Measurements from ENCODE around the gene SLC24A3.

Gene SLC24A3

DNA sequence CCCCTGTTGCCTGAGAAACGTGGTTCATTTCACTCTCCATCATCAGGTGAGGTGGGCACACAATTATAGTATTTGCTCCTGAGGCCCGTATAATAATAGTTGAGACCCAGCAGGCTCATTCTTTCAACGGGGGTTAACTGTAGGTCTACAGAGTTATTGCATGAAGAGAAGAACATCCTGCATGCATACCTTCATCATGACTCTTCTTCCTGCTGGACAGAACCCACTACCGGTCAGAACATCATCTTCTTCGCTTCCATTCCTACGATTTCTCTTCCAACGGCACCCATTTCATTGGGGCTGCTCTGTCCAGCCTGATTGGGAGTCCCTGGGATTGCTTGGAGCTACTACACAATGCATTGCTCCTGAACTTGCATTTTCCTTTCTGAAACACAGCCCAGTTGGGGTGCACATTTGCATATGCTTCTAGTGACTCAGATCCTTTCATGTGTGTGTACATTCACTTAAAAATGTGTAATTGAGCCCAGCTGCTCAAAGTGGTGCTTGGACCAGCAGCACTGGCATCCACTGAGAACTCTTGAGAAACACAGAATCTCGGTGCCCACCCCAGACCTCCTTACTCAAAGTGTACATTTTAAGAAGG, 57.4 kb downstream of the SLC24A3 start:
- DNase-seq (ENCODE audit: low read depth in 2 of 3, low spot score in 1 of 3), result no peak

DNA sequence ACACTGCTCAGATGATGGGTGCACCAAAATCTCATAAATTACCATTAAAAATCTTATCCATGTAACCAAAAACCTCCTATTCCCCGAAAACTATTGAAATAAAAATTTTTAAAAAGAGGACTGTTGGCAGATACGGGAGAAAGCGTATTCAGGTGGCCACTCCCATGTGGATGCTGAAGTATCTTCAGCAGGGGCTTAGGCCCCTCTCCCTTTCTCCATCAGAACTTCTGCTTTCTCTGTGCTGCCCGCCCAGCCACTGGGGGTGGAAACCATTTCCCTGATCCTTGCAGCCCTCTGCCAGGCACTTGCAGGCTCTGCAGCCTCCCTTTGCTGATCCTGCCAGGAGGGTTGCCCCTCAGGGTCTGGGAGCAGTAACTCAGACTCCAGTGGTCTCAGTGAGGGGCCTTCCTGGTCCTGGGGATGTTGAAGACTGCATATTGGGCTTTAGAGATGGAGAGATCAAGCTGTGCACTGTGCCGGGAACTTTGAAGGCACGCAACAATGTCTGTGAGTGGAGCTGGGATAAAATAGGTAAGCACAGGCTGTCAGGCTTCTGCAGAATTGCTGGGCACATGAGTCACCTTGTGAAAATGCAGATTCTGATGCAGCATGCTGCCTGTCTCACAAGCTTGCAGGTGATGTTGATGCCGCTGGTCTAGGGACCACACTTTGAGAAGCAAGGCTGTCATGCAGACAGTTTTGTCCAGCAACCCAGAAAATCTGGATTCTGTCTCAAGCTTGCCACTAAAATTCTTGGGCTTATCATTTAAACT, 59.6 kb downstream of the SLC24A3 start:
- DNase-seq (ENCODE audit: low read depth in 2 of 3, low spot score in 1 of 3), result no peak

DNA sequence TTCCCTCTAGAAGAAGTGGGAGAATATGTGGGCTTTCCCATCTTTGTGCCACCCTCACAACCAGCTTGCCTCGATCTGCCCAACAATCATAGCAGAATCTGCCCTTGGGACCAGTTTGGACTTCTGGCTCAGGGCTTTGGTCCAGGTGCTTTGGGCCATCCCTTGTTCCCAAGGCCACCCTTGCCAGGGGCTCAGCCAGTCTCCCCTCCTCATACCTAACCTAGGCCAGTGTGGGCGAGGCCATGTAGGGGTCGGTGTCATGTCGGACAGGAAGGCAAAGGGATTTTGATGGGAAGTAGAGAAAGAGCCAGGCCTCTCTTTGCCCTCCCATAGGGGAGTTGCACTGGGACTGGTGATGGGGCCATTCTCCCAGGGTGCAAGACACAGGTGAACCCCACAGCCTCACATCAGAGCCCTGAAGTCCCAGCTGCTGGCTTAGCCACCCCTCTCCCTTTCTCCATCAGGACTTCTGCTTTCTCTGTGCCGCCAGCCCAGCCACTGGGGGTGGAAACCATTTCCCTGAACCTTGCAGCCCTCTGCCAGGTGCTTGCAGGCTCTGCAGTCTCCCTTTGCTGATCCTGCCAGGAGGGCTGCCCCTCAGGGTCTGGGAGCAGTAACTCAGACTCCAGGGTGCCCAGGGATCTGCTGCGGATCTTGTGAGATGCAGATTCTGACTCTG, 60.7 kb downstream of the SLC24A3 start:
- DNase-seq (ENCODE audit: low read depth in 2 of 3, low spot score in 1 of 3), result no peak

DNA sequence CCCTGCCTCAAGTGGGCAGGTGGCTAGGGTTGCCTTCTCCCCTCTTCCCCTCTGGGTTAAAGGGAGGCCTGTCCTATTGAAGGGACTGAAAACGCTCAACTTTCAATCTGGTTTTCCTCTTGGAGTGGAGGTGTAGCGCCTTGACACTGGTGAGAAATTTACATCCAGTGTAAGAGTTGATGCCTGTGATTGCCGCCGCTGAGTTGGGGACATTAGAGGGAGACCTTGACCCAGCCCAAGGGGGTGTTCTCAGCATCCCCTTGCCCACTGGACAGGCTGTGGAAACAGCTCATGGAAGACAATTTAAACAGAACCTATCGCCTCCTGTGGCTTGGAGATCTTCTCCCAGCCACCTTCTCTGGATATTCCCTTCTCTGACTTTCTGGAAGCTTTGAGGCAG, 61.6 kb downstream of the SLC24A3 start:
- no peak for DNase-seq (ENCODE audit: low read depth in 2 of 3, low spot score in 1 of 3)

DNA sequence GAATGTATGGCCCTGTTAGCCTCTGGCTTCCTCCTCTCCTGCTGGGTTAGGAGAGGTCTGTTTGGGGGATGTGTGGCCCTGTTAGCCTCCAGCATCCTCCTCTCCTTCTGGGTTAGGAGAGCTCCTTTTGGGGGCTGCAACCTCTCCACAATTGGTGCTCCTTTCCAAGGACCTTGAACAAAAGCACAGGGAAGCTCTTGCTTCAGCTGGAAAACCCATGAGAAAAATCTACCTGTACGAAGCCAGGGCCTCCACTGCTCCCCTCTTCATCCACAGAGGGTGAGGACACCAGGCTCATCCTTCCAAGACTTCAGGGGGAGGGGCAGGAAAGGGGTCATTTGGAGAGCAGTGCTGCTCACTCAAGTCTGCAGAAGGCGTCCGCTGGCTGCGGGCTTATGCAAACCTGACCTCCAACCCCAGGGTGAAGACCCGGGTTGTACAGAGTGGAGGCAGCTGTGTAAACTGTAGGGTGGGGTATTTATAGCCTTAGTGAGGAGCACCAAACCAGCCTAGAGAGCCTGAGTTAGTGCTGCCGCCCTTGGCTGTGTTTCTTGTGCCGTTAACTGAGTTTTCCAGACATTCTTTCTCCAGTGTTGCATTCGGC, 62.1 kb downstream of the SLC24A3 start:
- no peak for DNase-seq (ENCODE audit: low read depth in 2 of 3, low spot score in 1 of 3)

DNA sequence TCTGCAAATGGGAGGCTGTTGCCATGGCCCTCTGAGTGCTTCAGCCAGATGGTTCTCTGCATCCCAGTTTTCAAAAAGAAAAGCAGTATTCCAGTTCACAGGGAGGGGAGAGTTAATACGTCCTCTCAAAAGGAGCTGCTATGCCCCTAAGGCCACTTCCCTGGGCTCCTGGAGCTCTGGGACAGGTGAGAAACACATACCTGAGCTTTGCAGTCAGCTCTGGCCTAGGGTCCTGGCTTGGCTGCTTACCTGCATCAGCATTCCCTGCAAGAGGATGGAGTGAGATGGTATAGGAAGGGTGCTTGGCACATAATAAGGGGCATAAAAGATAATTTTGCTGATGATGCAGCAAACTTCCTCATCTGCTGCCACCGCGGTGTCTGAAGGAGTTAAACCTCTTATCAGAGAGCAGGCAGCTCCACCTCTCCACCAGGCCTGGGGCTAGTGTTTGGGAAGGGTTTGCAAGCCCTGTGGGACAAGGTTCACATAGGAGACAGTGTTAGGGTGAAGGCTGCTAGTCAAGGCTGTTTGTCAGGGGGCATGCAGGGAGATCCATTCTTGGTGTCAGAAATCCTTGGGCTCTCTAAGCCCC, 62.7 kb downstream of the SLC24A3 start:
- DNase-seq (ENCODE audit: low read depth in 2 of 3, low spot score in 1 of 3), result no peak

DNA sequence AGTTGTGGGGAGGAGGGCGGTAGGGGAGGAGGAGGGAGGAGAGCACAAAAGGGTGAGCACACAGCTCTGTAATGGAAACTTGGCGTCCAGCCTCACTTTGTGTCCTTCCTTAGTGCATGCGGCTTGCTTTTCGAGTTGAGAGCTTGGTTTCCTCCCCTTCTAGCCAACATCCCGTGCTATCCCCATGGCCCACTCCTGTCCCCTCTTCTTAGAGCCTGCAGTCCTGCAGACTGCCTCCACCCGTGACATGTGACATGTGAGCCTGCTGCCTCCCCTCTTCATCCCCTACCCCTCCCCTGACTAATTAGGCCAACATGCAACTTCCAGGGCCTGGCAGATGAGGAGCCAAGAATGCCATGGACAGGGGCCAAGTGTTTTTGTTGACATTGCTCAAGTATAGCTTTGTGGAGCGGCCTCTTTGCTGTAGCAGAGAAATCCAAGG, 63.2 kb downstream of the SLC24A3 start:
- no peak for DNase-seq (ENCODE audit: low read depth in 2 of 3, low spot score in 1 of 3)

DNA sequence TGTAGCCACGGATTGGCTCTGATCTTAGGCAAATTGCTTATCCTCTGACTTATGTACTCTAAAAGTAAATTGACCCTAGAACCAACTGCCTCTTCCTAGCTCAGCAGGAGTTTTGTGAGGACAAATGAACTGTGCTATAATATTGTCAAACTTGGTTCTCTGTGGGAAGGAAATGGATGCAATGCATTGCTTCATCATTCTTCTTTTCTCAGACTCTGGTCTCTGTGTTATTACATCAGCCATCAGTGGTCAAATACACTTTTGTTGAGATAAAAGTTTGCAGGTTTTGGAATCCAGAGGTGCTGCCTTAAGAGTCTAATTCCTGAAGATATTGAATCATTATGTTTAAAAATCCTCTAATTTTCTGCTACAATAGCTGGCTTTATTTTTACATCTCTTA, 64.9 kb downstream of the SLC24A3 start:
- no peak for DNase-seq (ENCODE audit: low read depth in 2 of 3, low spot score in 1 of 3)

DNA sequence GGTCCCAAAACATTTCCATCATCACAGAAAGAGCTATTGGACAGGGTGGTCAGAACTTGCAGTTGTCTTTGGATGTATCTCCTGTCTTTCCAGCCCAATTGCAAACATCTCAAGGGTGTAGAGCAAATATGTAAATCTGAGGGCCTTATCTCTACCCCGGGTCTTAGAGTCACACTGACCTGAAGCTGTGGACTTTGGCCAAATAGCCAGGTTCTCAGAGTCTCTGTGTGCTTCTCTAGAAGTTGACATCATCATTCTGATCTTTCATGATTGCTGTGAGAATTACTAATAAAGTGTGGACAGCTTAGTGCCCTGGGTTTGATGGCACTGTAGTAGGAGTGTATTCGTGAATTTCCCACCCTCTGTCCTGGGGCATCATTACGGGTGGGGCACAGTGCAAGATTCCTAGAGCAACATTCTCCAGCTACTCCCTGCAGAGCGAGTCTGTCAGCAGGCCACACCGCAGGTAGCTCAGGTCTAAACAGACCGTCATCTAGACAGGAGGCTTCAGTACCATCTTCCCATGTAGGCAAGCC, 71.1 kb downstream of the SLC24A3 start:
- no peak for DNase-seq (ENCODE audit: low read depth in 2 of 3, low spot score in 1 of 3)

DNA sequence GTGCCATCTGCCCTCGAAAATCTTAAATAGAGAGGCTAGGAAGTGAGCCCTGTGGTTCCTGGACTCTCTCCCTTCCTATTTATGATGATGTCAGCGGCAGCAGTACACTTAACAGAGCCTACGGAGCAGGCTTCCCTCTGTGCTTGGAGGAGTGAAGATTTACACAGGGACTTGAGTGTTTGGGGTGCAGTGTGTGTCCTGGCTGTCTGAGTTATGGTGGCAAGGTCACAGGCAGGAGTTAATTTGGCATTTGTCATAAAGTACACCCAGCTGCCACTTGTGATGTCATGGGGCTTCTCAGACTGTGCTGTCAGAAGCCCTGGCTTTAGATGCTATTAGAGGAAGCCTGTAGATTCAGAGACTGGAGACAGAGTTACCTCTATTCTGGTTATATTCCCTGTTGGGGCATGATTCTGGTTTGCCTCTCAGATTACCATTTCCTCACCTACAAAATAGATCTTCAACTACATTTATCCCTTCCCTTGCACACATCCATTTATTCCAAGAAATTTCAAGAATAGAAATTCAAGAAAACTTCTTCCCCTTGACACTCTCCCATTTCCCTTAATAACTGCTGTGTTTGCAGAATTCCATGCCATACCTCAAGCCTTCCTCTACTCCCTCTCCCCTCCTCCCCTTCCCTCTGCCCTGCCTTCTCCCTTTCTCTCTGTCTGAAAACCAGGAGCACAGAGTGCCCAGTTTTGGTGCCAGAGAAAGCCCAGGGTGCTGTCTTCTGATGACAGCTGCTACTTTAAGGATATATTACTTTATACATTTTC, 72.1 kb downstream of the SLC24A3 start:
- no peak for DNase-seq (ENCODE audit: low read depth in 2 of 3, low spot score in 1 of 3)

DNA sequence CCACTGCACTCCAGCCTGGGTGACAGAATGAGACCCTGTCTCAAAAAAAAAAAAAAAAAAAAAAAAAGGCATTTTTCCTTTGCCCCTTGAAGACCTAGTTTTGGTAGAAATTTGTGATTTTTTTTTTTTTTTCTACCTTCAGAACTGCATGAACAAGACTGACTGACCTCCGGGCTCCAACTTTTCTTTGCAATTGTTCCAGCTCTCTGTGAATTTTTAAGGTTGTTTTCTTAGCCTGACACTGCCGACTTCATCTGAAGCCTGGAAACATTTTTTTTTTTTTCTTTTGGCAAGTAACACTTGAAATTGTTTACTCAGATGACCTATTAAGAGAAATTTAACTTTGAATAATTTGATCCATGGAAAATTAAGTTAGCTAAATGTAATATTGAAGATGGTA, 73.0 kb downstream of the SLC24A3 start:
- DNase-seq (ENCODE audit: low read depth in 2 of 3, low spot score in 1 of 3), result no peak

DNA sequence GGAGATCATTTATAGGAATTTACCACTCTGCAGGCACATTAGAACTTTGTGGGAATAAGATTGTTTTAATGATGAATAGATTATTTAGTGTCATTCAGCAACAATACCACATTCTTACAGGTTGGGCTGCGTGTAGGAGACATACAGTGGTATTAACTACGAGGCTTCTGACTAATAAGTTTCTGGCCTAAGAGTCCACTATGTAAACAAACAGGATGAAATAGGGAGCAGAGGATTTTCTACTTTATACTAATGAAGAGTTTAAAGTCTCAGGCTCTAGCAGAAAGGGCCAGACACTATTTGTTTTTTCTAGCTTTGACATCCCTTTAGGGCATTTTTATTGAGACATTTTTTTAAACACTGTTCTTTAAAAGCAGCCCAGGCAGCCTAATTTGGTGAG, 75.6 kb downstream of the SLC24A3 start:
- DNase-seq (ENCODE audit: low read depth in 2 of 3, low spot score in 1 of 3), result no peak

DNA sequence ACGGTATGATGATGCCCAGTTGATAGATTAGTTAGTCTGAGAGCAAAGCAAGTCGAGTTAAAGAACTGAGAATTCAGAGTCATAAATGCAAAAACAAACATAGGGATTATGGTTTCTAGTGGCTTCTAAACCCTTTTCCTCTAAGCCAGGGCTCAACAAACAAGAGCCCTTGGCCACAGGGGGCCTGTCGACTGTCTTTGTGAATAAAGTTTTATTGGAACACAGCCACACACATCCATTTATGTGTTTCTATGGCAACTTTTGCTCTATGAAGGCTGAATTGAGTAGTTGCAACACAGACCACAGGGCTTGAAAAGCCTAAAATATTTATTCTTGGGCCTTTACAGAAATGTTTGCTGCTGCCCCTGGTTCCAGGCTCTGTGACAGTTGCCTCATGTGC, 76.2 kb downstream of the SLC24A3 start:
- no peak for DNase-seq (ENCODE audit: low read depth in 2 of 3, low spot score in 1 of 3)

DNA sequence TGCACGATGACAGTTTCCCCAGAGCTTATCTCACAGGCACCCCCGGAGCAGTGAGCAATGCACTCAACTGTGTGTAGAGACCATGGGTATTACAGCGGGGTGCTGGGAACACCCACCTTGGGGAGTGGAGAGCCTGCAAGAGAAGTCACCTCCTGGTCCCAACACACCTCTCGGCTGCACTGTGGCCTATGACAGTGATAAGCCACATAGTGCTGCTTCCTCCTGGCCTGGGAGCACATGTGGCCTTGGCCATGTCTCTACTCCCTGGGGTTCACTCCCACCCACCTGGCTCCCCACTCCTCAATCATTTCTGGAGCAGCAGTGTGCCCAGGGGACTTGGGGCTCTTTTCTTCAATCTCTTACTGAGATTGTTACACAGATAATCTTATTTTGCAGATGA, 77.0 kb downstream of the SLC24A3 start:
- DNase-seq (ENCODE audit: low read depth in 2 of 3, low spot score in 1 of 3), result no peak

DNA sequence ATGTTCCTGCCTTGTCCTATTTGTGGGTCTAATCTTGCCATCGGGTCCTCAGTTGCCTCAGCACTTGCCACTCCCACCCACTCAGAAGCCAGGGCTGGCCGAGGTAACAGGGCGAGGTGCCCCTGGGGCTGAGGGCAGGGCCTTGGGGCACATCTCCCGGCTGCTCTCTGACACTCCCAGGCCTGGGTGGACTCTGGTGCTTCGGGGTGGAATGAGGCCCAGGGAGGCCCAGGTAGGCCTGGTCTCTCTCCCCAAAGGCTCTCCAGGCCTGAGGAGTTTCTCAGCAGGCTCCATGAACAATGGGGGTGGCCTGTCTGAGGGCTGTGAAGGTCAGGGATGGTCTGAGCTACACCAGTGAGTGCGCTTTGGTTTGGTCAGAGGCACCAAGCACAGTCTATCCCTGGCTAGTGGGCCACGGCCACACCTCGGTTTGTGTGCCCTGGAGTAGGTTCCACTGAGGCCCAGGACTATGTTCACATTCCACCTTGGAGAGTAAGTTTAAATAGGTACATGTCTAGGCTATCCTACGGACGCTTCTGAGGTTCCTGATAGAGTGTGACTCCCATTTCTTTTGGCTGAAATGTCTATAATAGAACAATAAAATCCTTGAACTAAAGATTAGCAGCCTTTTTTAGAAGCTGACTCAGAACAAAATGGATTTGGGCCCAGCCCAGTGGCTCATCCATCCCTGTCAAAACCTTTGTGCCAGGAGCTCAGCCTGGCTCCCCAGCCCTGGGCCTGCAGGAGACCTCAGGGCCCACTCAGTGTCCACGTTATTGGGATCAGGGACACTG, 78.8 kb downstream of the SLC24A3 start:
- no peak for DNase-seq (ENCODE audit: low read depth in 2 of 3, low spot score in 1 of 3)

DNA sequence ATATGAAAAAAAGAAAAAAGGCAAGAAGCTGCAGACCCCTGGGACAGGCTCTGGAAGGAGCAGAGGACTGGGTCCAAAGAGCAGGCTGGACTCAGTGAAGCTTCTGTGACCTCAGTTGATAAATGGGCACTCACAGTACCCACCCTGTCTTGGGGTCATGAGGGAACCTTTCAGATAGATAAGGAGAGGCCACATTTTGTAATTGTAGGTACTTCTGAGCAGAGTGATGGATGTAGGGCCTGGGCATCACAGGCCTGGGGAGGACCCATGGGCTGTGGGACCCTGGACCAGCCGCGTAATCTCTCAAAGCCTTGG, 79.3 kb downstream of the SLC24A3 start:
- no peak for DNase-seq (ENCODE audit: low read depth in 2 of 3, low spot score in 1 of 3)

DNA sequence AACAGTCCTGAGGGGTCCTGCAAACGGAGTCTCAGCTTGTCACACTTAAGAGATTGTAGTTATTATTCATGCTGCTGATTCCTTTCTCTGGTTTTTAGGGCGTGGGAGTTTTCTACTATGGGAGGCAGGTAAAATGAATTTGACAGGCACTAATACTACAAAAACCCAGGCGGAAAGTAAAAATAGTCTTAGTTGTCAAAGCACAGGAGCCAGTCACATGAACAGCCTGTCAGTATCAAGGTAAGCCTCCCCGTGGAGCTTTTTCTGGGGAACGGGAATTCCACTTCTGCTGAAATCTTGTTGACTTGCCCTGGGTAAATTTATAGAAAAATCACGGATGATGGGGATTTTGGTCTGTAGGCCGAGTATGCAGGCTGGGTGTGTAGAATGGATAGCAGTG, 79.8 kb downstream of the SLC24A3 start:
- no peak for DNase-seq (ENCODE audit: low read depth in 2 of 3, low spot score in 1 of 3)

DNA sequence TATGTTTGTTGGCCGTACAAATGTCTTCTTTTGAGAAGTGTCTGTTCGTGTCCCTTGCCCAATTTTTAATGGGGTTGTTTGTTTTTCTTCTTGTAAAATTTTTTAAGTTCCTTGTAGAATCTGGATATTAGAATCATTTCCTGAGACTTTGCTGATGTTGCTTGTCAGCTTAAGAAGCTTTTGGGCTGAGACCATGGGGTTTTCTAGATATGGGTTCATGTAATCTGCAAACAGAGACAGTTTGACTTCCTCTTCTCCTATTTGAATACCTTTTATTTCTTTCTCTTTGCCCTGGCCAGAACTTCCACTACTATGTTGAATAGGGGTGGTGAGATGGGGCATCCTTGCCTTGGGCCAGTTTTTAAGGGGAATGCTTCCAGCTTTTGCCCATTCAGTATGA, 82.6 kb downstream of the SLC24A3 start:
- DNase-seq (ENCODE audit: low read depth in 2 of 3, low spot score in 1 of 3), result no peak

DNA sequence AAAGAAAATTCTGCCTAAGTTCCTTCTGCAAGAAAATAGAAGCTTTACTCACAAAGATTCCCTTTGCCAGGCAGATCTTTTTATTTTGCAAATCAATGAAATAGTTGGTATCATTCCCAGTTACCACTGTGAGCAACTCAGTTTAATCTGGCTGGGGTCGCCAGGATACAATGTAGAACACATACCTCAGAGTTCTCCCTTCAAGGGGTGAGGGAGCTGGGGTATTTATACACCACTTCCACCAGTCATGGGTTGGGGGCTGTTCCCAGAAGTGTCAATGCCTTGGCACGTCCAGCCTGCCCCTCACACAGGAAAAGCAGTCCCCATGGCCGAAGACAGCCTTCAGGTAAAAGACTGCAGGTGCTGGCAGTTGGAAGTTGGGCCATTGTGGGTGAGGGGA, 86.2 kb downstream of the SLC24A3 start:
- no peak for DNase-seq (ENCODE audit: low read depth in 2 of 3, low spot score in 1 of 3)

DNA sequence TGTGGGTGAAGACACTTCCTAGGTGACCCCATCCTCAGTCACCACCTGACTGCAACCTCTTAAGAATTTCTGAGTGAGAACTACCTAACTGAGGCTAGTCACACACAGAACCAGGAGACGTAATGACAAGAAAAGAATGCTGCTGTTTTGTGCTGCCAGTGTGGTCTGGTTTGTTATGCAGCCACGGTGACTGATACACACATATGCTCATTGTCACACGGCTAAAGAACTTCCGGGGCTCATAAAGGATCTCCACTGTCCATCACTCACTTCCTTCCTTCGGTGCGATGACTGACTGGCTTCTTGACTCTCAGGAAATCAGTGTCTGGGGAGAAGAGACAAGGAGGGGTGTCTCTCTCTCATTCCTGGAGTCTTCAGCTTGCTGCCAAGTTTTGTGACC, 88.0 kb downstream of the SLC24A3 start:
- DNase-seq (ENCODE audit: low read depth in 2 of 3, low spot score in 1 of 3), result no peak

Data from stimulated activated CD4-positive, alpha-beta T cell treated with anti-CD3 and anti-CD28 coated beads, Interleukin-12 subunit alpha, Interleukin-12 subunit beta, amount 100 ng/mL, for 48 hours (primary cell).